GM19351 (cell line): Measurements from ENCODE around the gene ROBO3.

Experiments
- ATAC-seq: cut with Tn5 transposase; IDR thresholded peaks from one replicate; pipeline ENCODE4 v1.9.1; 2021; ENCODE audit warnings: mild to moderate bottlenecking, moderate library complexity; ENCODE audit not compliant: unreplicated experiment

The ROBO3 gene

DNA sequence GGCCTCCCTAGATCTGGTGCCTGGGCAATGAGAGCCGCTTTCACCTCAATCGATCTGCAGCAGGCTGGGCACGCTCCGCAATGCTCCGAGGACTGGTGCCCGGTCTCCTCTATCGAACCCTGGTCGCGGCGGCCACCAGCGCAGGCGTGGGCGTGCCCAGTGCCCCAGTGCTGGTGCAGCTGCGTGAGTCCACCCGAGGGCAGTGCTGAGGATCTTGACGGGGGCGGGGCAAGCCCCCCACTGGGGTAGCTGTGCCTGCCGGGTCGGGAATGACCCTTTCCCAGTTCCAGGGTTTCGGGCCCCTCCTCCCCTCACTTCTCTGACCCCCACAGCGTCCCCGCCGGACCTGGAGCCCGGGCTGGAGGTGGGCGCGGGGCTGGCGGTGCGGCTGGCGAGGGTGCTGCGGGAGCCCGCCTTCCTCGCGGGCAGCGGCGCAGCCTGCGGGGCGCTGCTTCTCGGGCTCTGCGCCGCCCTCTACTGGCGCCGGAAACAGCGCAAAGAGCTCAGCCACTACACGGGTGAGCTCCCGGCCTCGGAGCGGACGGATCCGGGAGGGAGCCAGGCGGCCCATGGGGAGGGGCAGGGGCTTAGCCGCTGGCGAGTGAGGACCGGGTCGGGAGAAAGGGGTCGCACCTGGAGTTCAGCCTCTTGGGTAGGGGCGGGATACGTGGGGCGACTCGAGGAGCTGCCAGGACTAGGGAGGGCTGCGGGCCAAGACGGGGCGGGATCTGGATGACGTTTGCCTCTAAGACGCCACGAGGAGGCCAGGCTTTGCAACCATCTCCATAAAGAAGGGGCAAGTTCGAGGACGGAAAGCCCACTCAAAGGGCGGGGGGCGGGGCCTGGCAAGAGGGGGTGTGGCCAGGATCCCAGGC lies 10.9 kb downstream of the ROBO3 start:
- peak; percentile 94 for ATAC-seq

DNA sequence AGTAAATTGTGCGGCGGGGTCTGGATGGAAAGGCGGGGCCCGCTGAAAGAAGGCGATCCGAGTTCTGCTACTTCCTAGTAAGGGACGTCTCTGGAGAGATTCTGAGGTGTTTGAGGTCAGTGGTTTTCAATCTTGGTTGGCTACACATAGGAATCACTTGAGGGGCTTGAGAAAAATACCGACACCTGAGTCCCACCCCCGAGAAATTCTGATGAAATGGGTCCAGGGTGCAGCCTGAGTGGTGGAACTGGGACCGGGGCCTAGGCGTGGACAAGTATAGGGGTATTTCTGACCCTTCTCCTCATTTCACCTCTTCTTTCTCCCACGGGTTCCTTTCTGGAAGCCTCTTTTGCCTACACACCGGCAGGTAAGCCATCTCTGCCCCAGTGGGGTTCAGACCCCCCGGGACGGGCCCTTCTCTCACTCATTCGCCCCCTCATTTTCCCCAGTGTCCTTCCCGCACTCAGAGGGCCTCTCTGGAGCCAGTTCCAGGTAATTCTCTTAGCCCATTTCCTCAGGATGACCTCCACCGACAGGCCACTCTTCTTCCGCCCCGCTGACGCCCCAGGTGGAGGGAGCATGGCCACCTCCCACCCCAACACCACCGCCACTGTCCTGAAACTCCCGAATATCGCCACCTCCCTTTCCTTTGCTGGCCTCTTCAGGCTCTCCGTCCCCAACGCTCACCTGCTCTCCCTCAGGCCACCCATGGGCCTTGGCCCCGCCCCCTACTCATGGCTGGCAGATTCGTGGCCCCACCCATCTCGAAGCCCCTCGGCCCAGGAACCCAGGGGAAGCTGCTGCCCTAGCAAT lies 11.8 kb downstream of the ROBO3 start:
- no peak for ATAC-seq

- ATAC-seq, result no peak
These were observed 12.3 kb downstream of the ROBO3 start for GRCh38 chr11:124877631-124877909.

DNA sequence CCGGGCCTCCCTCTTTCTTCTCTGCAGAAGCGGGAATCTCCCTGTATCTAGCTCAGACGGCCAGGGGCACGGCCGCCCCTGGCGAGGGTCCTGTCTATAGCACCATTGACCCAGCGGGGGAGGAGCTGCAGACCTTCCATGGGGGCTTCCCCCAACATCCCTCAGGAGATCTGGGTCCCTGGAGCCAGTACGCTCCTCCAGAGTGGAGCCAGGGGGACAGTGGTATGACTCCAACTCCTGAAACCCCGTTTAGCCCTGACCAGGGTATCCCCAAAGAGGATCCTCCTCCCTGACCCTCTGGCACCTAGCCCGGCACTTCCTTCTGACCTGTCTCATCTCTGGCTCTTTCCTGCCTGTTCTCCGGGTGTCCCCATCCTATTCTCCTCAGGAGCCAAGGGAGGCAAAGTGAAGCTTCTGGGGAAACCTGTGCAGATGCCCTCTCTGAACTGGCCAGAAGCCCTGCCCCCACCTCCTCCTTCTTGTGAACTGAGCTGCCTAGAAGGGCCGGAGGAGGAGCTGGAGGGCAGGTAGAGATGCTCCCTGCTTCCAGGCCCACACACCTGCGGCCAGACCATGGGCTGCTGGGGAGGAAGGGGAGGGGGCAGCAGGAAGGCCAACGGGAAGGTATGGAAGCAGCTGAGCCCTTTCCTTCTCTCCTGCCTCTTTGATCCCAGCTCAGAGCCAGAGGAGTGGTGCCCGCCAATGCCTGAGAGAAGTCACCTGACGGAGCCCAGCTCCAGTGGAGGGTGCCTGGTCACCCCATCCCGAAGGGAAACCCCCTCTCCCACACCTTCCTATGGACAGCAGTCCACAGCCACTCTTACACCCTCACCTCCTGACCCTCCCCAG lies 12.9 kb downstream of the ROBO3 start:
- ATAC-seq, result no peak

GRCh38 chr11:124878759-124879492 lies 13.7 kb downstream of the ROBO3 start:
- ATAC-seq, result no peak

DNA sequence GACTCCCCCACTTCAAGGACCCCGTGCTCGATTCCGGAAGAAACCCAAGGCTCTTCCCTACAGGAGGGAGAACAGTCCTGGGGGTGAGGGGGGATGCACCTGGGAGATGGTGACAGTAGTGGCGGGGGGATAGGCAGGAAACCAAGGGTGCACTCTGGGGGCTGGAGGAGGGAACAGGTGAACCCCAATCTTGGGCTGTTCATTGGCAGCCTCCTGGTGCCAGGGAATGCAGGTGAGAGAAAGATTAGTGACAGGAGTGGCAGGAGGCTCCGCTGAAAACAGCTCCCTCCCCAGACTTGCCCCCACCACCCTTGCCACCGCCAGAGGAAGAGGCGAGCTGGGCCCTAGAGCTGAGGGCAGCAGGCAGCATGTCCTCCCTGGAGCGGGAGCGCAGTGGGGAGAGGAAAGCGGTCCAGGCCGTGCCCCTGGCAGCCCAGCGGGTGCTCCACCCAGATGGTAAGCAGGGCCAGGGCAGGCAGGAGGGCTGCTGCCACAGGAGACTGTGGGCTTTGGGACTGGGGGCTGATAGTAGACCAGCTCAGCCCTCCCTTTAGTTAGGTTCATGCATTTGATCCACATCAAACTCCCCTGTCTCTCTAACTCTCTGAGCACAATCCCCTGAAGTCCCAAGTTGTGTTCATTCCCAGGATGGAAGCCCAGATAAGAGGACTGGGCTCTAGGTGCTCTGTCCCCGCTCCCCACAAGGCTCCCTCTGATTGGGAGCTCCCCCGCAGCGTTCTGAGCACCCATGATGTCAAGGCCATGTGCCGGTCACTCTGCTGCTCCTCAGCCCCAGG lies 14.5 kb downstream of the ROBO3 start:
- ATAC-seq, result no peak

- ATAC-seq, result no peak
These were observed 15.0 kb downstream of the ROBO3 start for GRCh38 chr11:124880290-124880611.

GRCh38 chr11:124880958-124881357 lies 15.7 kb downstream of the ROBO3 start:
- no peak for ATAC-seq

DNA sequence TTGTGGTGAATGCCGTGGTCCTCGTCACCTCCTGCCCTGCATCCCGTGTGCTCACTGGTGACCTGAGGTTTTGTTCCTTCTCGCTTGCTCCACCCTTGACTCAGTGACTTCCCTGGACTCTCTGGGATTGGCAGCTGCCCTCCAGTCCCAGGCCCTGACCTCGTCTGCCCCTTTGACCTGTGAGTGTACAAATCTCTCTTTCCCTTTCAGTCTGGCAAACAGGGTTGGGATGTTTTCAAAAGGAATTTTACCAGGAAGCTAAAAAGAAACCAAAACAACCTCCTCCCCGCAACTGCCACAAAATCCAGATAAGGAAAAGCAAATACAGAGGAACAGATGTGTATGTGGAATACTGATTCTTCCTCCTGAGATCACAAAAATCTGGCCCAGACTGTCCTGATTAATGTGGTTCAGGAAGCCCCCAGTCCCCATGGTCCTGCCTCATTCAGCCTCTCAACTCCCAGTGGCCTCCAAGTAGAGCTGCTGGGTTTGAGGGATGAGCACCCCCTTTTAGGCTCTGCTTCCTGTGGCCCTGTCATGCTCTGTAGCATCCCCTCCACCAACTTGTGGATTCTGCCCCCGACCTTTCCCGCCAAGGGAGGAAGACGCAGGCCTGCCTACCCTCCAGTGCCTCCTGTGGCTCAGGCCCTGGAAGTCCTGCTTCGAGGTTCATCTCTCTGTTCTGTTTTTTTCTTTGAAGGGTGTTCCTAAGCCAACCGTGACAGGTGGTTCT lies 17.3 kb downstream of the ROBO3 start:
- ATAC-seq, result no peak

- ATAC-seq, result no peak
These were observed 19.1 kb downstream of the ROBO3 start for GRCh38 chr11:124884340-124884739.

DNA sequence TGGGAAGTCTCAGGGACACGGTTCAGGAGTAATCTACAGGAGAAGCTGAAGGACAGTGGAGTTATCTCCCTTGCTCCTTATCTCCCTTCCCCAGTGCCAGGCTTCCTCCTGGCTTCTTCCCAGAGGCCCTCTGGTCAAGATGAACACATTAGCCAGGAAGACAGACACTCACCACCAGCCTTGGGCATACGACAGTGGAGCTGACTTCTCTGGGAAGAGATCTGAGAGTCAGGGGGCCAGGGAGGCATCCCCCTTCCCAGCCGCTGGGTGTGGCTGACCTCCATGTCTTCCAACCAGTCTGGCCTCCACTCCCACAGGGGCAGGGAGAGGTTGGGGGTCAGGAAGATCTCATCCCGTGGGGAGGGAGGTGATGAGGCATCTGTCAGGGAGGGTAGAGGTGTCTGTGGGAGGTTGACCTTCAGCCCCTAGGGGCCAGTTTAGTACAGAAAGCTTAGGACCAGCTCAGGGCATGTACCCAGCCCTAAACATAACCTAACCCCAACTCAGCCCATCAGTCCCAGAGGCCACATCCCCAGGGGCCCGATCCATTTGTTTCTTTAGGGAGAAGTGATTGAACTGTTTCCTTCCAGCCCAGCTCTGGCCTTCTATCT lies 19.7 kb downstream of the ROBO3 start:
- ATAC-seq, result no peak

GRCh38 chr11:124886476-124886875 lies 21.2 kb downstream of the ROBO3 start:
- no peak for ATAC-seq

GRCh38 chr11:124886978-124887666 lies 21.9 kb downstream of the ROBO3 start:
- no peak for ATAC-seq

DNA sequence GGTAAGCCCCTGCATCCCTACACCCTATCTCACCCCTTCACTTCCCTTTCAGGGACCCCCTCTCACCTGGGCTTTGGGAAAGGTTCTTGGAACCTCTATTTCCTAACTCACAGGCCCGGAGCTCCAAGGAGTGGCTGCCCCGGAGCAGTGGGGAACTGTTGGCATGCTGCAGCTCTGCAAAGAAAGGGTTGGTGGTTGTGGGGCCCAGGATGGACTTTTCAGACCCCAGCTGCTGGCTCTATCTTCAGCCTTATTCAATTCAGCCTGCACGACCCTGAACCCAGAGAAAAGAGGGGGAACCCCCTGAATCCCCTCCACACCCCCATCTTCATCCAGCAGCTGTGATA lies 22.4 kb downstream of the ROBO3 start:
- ATAC-seq, result no peak

- no peak for ATAC-seq
These were observed 24.2 kb downstream of the ROBO3 start for GRCh38 chr11:124889191-124890091.

DNA sequence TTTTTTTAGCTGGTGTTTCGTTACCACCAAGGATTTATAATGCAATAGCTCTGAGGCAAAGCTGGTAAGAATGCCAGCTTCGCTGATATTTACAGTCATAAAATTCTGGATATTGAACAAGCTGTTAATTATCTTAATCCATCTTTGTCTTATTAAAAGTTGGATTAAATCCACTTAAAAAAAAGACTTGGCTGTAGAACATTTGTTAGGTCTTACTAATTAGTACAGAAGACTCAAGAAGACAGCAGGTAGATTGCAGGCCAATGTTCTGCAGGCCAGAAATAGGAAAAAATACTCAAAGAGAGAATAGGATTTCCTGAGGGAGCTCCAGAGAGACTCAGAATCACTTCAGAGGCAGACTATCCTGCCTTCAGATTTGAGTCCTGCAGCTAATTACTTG lies 24.9 kb downstream of the ROBO3 start:
- no peak for ATAC-seq

GRCh38 chr11:124890683-124891372 lies 25.6 kb downstream of the ROBO3 start:
- ATAC-seq, result no peak
